IPS-18a (cell line): ENCODE measurements around the gene HDAC4.

Experiments used
- H3K27ac ChIP-seq: one replicate; pipeline ENCODE4 v1.5.1; 2013; ENCODE audit warnings: low read length
- H3K27me3 ChIP-seq: one replicate; pipeline ENCODE4 v1.6.1; 2013; ENCODE audit warnings: mild to moderate bottlenecking, low read length; ENCODE audit not compliant: control insufficient read depth, insufficient read depth
- H3K36me3 ChIP-seq: one replicate; pipeline ENCODE4 v1.6.1; 2013; ENCODE audit warnings: low read depth, low read length; ENCODE audit not compliant: control insufficient read depth
- H3K4me1 ChIP-seq: one replicate; pipeline ENCODE4 v1.6.1; 2013; ENCODE audit warnings: low read depth, low read length; ENCODE audit not compliant: control insufficient read depth
- H3K4me3 ChIP-seq: one replicate; pipeline ENCODE4 v1.5.1; 2013; ENCODE audit warnings: low read length
- H3K9ac ChIP-seq: one replicate; pipeline ENCODE4 v1.6.1; 2013; ENCODE audit warnings: mild to moderate bottlenecking, low read length, moderate library complexity
- H3K9me3 ChIP-seq: one replicate; pipeline ENCODE4 v1.6.1; 2013; ENCODE audit warnings: low read depth, low read length; ENCODE audit not compliant: control insufficient read depth

The HDAC4 gene

GRCh38 chr2:239318790-239319661 is 81.8 kb downstream of the HDAC4 start:
- no peaks in the 10 kb centered on the region for H3K27me3 ChIP-seq
- no peaks in the 10 kb centered on the region for H3K36me3 ChIP-seq
- no peaks in the 10 kb centered on the region for H3K4me1 ChIP-seq
- no peak overlapping the region for H3K27ac ChIP-seq
- peaks cover 7% of the 10 kb centered on the region for H3K9me3 ChIP-seq
- H3K9ac ChIP-seq: no peak overlapping the region
- H3K4me3 ChIP-seq: no peak overlapping the region

- Histone ChIP-seq H3K4me3 (no peak overlapping the region), H3K36me3 (no peaks in the 10 kb centered on the region), H3K9me3 (peaks cover 7% of the 10 kb centered on the region), H3K27ac (no peak overlapping the region), H3K27me3 (no peaks in the 10 kb centered on the region), H3K4me1 (no peaks in the 10 kb centered on the region), H3K9ac (no peak overlapping the region)
Measured at GRCh38 chr2:239318151-239318611, 82.6 kb downstream of the HDAC4 start.

- H3K4me1 ChIP-seq: no peaks in the 10 kb centered on the region
- H3K27ac ChIP-seq: no peak overlapping the region
- H3K36me3 ChIP-seq: no peaks in the 10 kb centered on the region
- H3K27me3 ChIP-seq: no peaks in the 10 kb centered on the region
- H3K9me3 ChIP-seq: peaks cover 7% of the 10 kb centered on the region
- no peak overlapping the region for H3K9ac ChIP-seq
- no peak overlapping the region for H3K4me3 ChIP-seq
Measured at GRCh38 chr2:239316562-239317465, 84.0 kb downstream of the HDAC4 start.

- peaks cover 7% of the 10 kb centered on the region for H3K9me3 ChIP-seq
- no peaks in the 10 kb centered on the region for H3K27me3 ChIP-seq
- no peaks in the 10 kb centered on the region for H3K4me1 ChIP-seq
- H3K27ac ChIP-seq: no peak overlapping the region
- no peaks in the 10 kb centered on the region for H3K36me3 ChIP-seq
- no peak overlapping the region for H3K9ac ChIP-seq
- no peak overlapping the region for H3K4me3 ChIP-seq
Measured at GRCh38 chr2:239315308-239315707, 85.5 kb downstream of the HDAC4 start.

- Histone ChIP-seq H3K36me3 (no peaks in the 10 kb centered on the region), H3K4me1 (no peaks in the 10 kb centered on the region), H3K9me3 (peaks cover 7% of the 10 kb centered on the region), H3K27me3 (no peaks in the 10 kb centered on the region), H3K9ac (no peak overlapping the region), H3K4me3 (no peak overlapping the region), H3K27ac (no peak overlapping the region)
Measured at GRCh38 chr2:239313776-239314175, 87.0 kb downstream of the HDAC4 start.

- no peak overlapping the region for H3K27ac ChIP-seq
- no peak overlapping the region for H3K9ac ChIP-seq
- H3K4me3 ChIP-seq: no peak overlapping the region
- no peaks in the 10 kb centered on the region for H3K4me1 ChIP-seq
- no peaks in the 10 kb centered on the region for H3K36me3 ChIP-seq
- H3K9me3 ChIP-seq: peaks cover 7% of the 10 kb centered on the region
- no peaks in the 10 kb centered on the region for H3K27me3 ChIP-seq
Measured at GRCh38 chr2:239312741-239313667, 87.8 kb downstream of the HDAC4 start.

- H3K27ac ChIP-seq: no peak overlapping the region
- no peaks in the 10 kb centered on the region for H3K4me1 ChIP-seq
- H3K36me3 ChIP-seq: no peaks in the 10 kb centered on the region
- no peaks in the 10 kb centered on the region for H3K27me3 ChIP-seq
- no peak overlapping the region for H3K4me3 ChIP-seq
- H3K9ac ChIP-seq: no peak overlapping the region
- peaks cover 7% of the 10 kb centered on the region for H3K9me3 ChIP-seq
Measured at GRCh38 chr2:239312081-239312511, 88.7 kb downstream of the HDAC4 start.

- no peaks in the 10 kb centered on the region for H3K27me3 ChIP-seq
- no peak overlapping the region for H3K27ac ChIP-seq
- no peak overlapping the region for H3K9ac ChIP-seq
- no peak overlapping the region for H3K4me3 ChIP-seq
- no peaks in the 10 kb centered on the region for H3K36me3 ChIP-seq
- H3K9me3 ChIP-seq: peaks cover 7% of the 10 kb centered on the region
- no peaks in the 10 kb centered on the region for H3K4me1 ChIP-seq
Measured at GRCh38 chr2:239311132-239312040, 89.4 kb downstream of the HDAC4 start.

- no peaks in the 10 kb centered on the region for H3K36me3 ChIP-seq
- H3K9me3 ChIP-seq: peaks cover 7% of the 10 kb centered on the region
- no peak overlapping the region for H3K9ac ChIP-seq
- H3K27me3 ChIP-seq: no peaks in the 10 kb centered on the region
- no peak overlapping the region for H3K27ac ChIP-seq
- H3K4me1 ChIP-seq: no peaks in the 10 kb centered on the region
- no peak overlapping the region for H3K4me3 ChIP-seq
Measured at GRCh38 chr2:239310401-239311061, 90.3 kb downstream of the HDAC4 start.
